Ovary (tissue), 9 donors: ENCODE measurements around the gene VGLL2. TPM values are rescaled to one million over a fixed set of nuclear protein-coding genes. Genes with fewer than 3 reads are reported as not detected.

ENCODE experiments used
- DNase-seq, 5 donors: peaks; one replicate each; pipeline ENCODE4 v3.0.0-alpha.2; 2019 to 2020
- H3K27ac ChIP-seq, 2 donors: fragments of 200-600 bp; one replicate each; pipeline versions ENCODE4 v1.5.1 to v1.8.0; 2019 to 2022
- H3K27me3 ChIP-seq: fragments of 200-600 bp; one replicate; pipeline ENCODE4 v1.8.0; 2022
- H3K36me3 ChIP-seq: fragments of 200-600 bp; sonication (generic); one replicate; pipeline ENCODE4 v1.5.1; 2019
- H3K4me1 ChIP-seq: one replicate; pipeline ENCODE4 v1.8.1; 2013; ENCODE audit warnings: mild to moderate bottlenecking, moderate library complexity; ENCODE audit not compliant: insufficient read depth
- H3K4me3 ChIP-seq: fragments of 200-600 bp; sonication (generic); one replicate; pipeline ENCODE4 v1.5.1; 2017
- H3K9me3 ChIP-seq, 2 donors: fragments of 200-600 bp in 1 of 2; sonication (generic) in 1 of 2; one replicate each; pipeline versions ENCODE4 v1.5.1 to v1.8.1; 2013 to 2019; ENCODE audit warnings: mild to moderate bottlenecking in 1 of 2, moderate library complexity in 1 of 2
- EP300 ChIP-seq: sonication (generic); formaldehyde crosslinking; IDR thresholded peaks from one replicate; pipeline ENCODE4 v1.6.1; 2017; ENCODE audit warnings: antibody characterized with exemption
- POLR2A ChIP-seq: fragments of 450-650 bp; IDR thresholded peaks from one replicate; pipeline ENCODE4 v1.6.1; 2017; ENCODE audit warnings: antibody characterized with exemption, mild to moderate bottlenecking, moderate library complexity
- WGBS, 3 donors: extraction: QIAGEN DNeasy Blood & Tissue Kit in 1 of 3; methylation state at CpG; one replicate each; pipeline versions ENCODE4 v1.1.5 to v1.1.7; 2013 to 2017; 5-methylcytosine and 5-hydroxymethylcytosine counted together
- intact Hi-C, 4 donors: fragments of 100-400 bp; cut with DNase I; formaldehyde crosslinking; loops; one replicate each; pipeline versions ENCODE4 v1.11.0 to v1.15.1; 2022 to 2023
- polyA plus RNA-seq, 2 donors: library from polyadenylated mRNA; stranded (reverse); fragments of 200-250 nt in 1 of 2; fragments of 350-450 nt in 1 of 2; fragmentation: Illumina TruSeq in 1 of 2; extraction: RNeasy Lipid Tissue Mini Kit (QIAGEN cat#74804) in 1 of 2; gene quantifications; one replicate each; pipeline ENCODE4 v1.2.3, GENCODE V29; 2013 to 2014
- total RNA-seq, 7 donors: library from RNA; depleted of rRNA in 2 of 7; stranded (reverse); fragments of >200 nt in 2 of 7; fragmentation: NEBNext Ultra II Directional in 3 of 7; extraction: Animal tissue kit (Norgen Biotek cat#: 25700) in 3 of 7; gene quantifications; one replicate each; pipeline versions ENCODE4 v1.1.0 to v1.2.4, GENCODE V29; 2016 to 2023
- TF ChIP-seq, protein P1 (sequence below), 3 donors: fragments of 450-650 bp in 2 of 3; fragments of 200-600 bp in 1 of 3; IDR thresholded peaks; one replicate each; pipeline versions ENCODE4 v1.5.1 to v1.8.0; 2016 to 2022; ENCODE audit warnings: antibody characterized with exemption in 3 of 3, mild to moderate bottlenecking in 1 of 3
- donor health status: DM: no; HTN: no; CAD: no; lungs with moderate emphysema.
- donor health status: DM: no; HTN: no; CAD: no.
- donor health status: Bipolar disorder and iron deficiency.
- donor health status: DM: yes; HTN: yes; CAD: no.
- donor health status: DM: no; HTN: no; CAD: no.
- donor health status: DM: yes; HTN: yes; CAD: no.

The VGLL2 gene
- total and polyA plus RNA-seq, 9 donors = 0.25 TPM; not detected in 8

DNA sequence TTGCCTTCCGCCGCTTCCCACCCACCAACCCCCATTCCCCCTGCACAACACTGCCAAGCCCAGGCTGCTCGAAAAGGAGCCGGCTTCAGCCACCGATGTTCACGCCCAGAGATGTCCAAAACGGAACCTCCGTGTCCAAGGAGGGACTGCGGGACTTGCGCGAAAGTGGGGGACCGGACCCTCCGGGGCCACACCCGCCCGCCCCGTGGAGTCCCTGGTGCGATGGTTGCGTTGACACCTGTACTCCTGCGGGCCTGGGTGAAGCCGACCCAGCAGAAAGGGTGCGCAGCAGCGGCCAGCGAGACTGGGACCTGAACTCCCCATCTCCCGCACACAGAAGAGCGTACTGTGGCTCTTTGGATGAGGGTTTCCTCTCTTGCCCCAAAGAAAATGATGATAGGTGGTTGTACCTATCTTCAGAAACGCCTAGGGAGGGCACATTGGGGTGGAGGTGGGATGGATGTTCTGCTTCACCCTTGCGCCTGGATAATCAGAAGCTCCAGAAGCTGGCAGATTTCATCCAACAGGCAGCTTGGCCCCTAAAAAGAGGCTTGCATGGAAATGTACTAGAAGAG, 1.9 kb upstream of the VGLL2 start:
- 6 to 15% (median 10%) methylated on average over 26 to 27 of the region's 27 CpGs for WGBS, 3 donors
- TF ChIP-seq, protein P1, sequence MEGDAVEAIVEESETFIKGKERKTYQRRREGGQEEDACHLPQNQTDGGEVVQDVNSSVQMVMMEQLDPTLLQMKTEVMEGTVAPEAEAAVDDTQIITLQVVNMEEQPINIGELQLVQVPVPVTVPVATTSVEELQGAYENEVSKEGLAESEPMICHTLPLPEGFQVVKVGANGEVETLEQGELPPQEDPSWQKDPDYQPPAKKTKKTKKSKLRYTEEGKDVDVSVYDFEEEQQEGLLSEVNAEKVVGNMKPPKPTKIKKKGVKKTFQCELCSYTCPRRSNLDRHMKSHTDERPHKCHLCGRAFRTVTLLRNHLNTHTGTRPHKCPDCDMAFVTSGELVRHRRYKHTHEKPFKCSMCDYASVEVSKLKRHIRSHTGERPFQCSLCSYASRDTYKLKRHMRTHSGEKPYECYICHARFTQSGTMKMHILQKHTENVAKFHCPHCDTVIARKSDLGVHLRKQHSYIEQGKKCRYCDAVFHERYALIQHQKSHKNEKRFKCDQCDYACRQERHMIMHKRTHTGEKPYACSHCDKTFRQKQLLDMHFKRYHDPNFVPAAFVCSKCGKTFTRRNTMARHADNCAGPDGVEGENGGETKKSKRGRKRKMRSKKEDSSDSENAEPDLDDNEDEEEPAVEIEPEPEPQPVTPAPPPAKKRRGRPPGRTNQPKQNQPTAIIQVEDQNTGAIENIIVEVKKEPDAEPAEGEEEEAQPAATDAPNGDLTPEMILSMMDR (IDR thresholded peaks at IDR 0.05) = no peak
- TF ChIP-seq POLR2A = no peak
- TF ChIP-seq EP300 = no peak
- Histone ChIP-seq H3K9me3 (peaks cover 0 to 4% of the 10 kb centered on the region in 2 donors), H3K4me1 (peaks cover 8% of the 10 kb centered on the region), H3K4me3 (no peak overlapping the region), H3K27me3 (no peaks in the 10 kb centered on the region), H3K27ac (no peak overlapping the region), H3K36me3 (no peaks in the 10 kb centered on the region)
- no peak for DNase-seq
- intact Hi-C loops = no loop called here

DNA sequence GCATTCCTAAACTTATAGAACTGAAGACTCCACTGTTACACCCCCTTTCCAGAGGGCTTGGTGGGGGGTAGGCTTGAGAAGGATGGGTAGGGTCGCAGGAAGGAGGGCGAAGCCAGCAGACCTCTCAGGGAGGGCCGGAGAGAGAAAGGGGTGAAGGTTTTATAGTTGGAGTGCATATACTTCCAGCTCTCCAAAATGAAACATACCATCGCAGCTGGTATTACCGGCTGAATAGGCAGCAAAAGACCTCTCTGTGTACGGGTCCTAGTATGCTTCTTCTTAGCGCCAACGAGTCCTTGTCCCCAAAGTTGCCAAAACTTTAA, 1.0 kb upstream of the VGLL2 start:
- intact Hi-C loops = no loop called here
- Histone ChIP-seq H3K27me3 (no peaks in the 10 kb centered on the region), H3K4me1 (peaks cover 8% of the 10 kb centered on the region), H3K36me3 (no peaks in the 10 kb centered on the region), H3K4me3 (peak overlapping the region; percentile 3), H3K27ac (no peak overlapping the region), H3K9me3 (peaks cover 0 to 4% of the 10 kb centered on the region in 2 donors)
- TF ChIP-seq EP300 = no peak
- TF ChIP-seq POLR2A = no peak
- TF ChIP-seq, protein P1 (IDR thresholded peaks at IDR 0.05) = no peak
- no peak for DNase-seq
- 2 to 4% (median 3%) methylated on average over 8 of the region's 8 CpGs for WGBS, 3 donors

DNA sequence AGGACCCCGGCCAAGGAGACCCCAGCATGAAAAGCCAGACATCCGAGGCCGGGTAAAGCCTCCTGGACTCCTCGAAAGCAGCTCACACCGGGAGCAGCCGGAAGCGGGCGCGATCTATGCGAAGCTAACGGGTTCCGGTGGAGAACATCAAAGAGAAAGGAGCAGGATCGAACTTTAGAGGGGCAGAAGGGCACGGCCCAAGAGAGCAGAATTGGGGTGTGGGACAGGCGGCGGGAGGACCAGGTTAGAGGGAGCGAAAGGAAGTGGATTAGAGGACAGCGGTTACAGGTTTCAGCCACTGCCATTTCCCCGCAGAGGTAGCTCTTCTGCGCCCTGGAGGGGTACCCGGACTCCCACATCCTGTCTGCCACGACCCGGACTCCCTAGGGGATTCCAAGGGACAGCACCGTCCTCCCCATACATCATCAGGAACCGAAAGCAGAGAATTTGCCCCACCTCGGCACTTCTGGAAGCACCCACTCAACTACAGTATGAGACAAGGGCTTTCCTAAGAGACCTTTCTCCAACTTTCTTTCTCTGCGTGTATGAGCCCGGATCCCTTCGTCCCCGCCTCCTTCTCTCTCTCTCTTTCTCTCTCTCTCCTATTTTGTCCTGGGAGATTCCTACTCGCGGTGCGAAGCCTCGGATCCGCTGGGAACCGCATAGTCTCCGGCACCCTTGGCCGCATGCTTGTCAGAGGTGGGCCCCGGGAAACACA, 507 bp upstream of the VGLL2 start:
- Histone ChIP-seq H3K36me3 (no peaks in the 10 kb centered on the region), H3K27me3 (no peaks in the 10 kb centered on the region), H3K27ac (no peak overlapping the region), H3K4me3 (peak overlapping the region; percentile 3), H3K4me1 (peaks cover 8% of the 10 kb centered on the region), H3K9me3 (peaks cover 0 to 4% of the 10 kb centered on the region in 2 donors)
- intact Hi-C loops = no loop called here
- no peak for DNase-seq
- WGBS, 3 donors = 1 to 2% (median 2%) methylated on average over 39 of the region's 39 CpGs
- TF ChIP-seq EP300 = no peak

DNA sequence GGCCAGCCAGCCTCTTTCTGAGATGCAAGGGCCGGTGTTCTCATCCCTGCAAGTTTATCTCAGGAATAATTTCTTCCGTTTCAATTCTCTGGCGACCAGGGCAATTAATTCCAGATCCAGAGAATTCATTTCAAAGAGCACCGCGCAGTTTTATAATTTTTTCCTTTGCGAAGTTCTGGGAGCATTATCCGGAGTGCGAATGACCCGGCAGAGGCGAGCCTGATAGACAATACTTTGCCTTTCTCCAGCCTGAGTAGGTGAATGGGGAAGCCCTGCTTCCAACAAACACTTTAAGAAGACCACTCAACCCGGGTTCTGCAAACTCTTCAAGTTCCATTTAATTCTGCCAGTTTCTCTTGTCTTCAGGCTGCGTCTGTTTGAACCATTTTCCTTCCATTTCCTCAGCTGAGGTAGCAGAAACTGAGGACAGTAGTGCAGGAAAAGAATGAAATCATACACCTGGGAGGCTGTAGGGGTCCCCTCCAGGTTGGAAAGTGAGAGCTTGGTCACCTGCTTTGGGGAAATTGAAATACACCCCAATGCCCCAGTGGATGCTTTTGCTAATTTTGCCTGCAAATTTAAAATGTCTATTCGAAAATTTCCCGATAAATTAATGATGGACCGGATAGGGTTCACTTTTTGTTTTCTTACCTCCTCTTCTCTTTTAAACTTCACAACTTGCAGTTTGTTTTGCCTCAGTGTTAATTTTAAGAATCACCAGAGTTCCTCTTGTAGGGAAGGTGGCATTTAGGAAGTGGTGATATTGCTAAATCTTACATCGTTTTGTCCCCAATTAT, 1.1 kb downstream of the VGLL2 start:
- DNase-seq = no peak
- H3K27me3 ChIP-seq = no peaks in the 10 kb centered on the region
- TF ChIP-seq POLR2A = no peak
- no peak for TF ChIP-seq EP300
- WGBS, 3 donors = 13 to 14% (median 13%) methylated on average over 16 of the region's 16 CpGs
- intact Hi-C loops = no loop called here
- no peak overlapping the region for H3K4me3 ChIP-seq
- H3K36me3 ChIP-seq = no peaks in the 10 kb centered on the region
- peaks cover 0 to 4% of the 10 kb centered on the region in 2 donors for H3K9me3 ChIP-seq
- H3K27ac ChIP-seq = no peak overlapping the region
- H3K4me1 ChIP-seq = peaks cover 12% of the 10 kb centered on the region

DNA sequence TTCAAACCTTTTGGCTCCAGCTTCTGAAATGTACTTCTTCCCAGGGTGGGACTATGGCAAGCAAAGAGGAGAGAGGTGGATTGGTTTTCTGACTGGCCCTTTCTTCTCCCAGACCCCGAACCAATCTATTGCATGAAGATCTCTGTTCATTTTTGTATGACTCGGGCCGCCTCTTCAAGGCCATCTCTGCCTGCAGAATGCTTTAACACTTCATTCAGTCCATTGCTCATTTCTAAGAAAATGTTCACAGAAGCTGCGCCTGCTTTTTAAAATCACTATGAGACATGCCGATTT, 1.6 kb downstream of the VGLL2 start:
- 15 to 23% (median 19%) methylated on average over 5 of the region's 5 CpGs for WGBS, 3 donors
- no peak for DNase-seq
- Histone ChIP-seq H3K4me1 (peaks cover 12% of the 10 kb centered on the region), H3K9me3 (peaks cover 0 to 4% of the 10 kb centered on the region in 2 donors), H3K4me3 (no peak overlapping the region), H3K27me3 (no peaks in the 10 kb centered on the region), H3K36me3 (no peaks in the 10 kb centered on the region), H3K27ac (no peak overlapping the region)
- no peak for TF ChIP-seq POLR2A
- TF ChIP-seq, protein P1 (IDR thresholded peaks at IDR 0.05) = no peak
- no peak for TF ChIP-seq EP300
- intact Hi-C loops = no loop called here
